ENCODE measurements around the gene AFM. TPM values are rescaled to one million over a fixed set of nuclear protein-coding genes. Genes with fewer than 3 reads are reported as not detected.

AFM gene
- total and polyA plus RNA-seq, 2 of the 13 experiments (the other 11 are each of a cell fraction or from before 2014, with no cell fraction given), result 0.13 to 1.8 TPM

DNA sequence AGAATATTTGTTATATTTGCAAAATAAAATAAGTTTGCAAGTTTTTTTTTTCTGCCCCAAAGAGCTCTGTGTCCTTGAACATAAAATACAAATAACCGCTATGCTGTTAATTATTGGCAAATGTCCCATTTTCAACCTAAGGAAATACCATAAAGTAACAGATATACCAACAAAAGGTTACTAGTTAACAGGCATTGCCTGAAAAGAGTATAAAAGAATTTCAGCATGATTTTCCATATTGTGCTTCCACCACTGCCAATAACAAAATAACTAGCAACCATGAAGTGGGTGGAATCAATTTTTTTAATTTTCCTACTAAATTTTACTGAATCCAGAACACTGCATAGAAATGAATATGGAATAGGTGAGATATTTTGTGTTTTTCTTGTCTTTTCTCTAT lies 45.6 kb upstream of the AFM start, which contains the start of gene AFP (continued):
- TF ChIP-seq, protein P1, sequence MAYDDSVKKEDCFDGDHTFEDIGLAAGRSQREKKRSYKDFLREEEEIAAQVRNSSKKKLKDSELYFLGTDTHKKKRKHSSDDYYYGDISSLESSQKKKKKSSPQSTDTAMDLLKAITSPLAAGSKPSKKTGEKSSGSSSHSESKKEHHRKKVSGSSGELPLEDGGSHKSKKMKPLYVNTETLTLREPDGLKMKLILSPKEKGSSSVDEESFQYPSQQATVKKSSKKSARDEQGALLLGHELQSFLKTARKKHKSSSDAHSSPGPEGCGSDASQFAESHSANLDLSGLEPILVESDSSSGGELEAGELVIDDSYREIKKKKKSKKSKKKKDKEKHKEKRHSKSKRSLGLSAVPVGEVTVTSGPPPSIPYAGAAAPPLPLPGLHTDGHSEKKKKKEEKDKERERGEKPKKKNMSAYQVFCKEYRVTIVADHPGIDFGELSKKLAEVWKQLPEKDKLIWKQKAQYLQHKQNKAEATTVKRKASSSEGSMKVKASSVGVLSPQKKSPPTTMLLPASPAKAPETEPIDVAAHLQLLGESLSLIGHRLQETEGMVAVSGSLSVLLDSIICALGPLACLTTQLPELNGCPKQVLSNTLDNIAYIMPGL (CRISPR knock-in tag; IDR thresholded peaks at IDR 0.05; ENCODE audit: borderline replicate concordance in 1 of 2, low read depth in 1 of 2), result no peak
- TF ChIP-seq MTF2 (CRISPR knock-in tag; IDR thresholded peaks at IDR 0.05; ENCODE audit: borderline replicate concordance) (no peak), CCAR2 (optimal IDR thresholded peaks at IDR 0.05; ENCODE audit: low read depth, low read length) (no peak), HOXA3 (CRISPR knock-in tag; IDR thresholded peaks at IDR 0.05) (no peak), BCL6 (CRISPR knock-in tag; IDR thresholded peaks at IDR 0.05) (peak; percentile 57; the same call in 1 of the 2 replicates), TCF12 (IDR thresholded peaks at IDR 0.05) (no peak), TCF12 (CRISPR knock-in tag; IDR thresholded peaks at IDR 0.05) (no peak), SIN3A (IDR thresholded peaks at IDR 0.05; ENCODE audit: borderline replicate concordance, low read depth, low read length) (peak; percentile 49; the same call in 1 of the 2 replicates), MLLT10 (CRISPR knock-in tag; IDR thresholded peaks at IDR 0.05) (peak; percentile 32; the same call in 1 of the 2 replicates), FOXC1 (CRISPR knock-in tag; IDR thresholded peaks at IDR 0.05; ENCODE audit: borderline replicate concordance) (no peak), NFIC (IDR thresholded peaks at IDR 0.05; ENCODE audit: low read length) (peak; percentile 82), MAF1 (CRISPR knock-in tag; IDR thresholded peaks at IDR 0.05; ENCODE audit: borderline replicate concordance) (no peak), SMYD3 (CRISPR knock-in tag; IDR thresholded peaks at IDR 0.05) (no peak), TEAD3 (CRISPR knock-in tag; optimal IDR thresholded peaks at IDR 0.05; ENCODE audit: borderline replicate concordance) (no peak), AHR (CRISPR knock-in tag; IDR thresholded peaks at IDR 0.05) (no peak)
- TF ChIP-seq, protein P2, sequence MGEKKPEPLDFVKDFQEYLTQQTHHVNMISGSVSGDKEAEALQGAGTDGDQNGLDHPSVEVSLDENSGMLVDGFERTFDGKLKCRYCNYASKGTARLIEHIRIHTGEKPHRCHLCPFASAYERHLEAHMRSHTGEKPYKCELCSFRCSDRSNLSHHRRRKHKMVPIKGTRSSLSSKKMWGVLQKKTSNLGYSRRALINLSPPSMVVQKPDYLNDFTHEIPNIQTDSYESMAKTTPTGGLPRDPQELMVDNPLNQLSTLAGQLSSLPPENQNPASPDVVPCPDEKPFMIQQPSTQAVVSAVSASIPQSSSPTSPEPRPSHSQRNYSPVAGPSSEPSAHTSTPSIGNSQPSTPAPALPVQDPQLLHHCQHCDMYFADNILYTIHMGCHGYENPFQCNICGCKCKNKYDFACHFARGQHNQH (CRISPR knock-in tag; IDR thresholded peaks at IDR 0.05), result no peak
- TF ChIP-seq, protein P3, sequence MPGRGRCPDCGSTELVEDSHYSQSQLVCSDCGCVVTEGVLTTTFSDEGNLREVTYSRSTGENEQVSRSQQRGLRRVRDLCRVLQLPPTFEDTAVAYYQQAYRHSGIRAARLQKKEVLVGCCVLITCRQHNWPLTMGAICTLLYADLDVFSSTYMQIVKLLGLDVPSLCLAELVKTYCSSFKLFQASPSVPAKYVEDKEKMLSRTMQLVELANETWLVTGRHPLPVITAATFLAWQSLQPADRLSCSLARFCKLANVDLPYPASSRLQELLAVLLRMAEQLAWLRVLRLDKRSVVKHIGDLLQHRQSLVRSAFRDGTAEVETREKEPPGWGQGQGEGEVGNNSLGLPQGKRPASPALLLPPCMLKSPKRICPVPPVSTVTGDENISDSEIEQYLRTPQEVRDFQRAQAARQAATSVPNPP (CRISPR knock-in tag; IDR thresholded peaks at IDR 0.05), result no peak
- TF ChIP-seq, protein P4, sequence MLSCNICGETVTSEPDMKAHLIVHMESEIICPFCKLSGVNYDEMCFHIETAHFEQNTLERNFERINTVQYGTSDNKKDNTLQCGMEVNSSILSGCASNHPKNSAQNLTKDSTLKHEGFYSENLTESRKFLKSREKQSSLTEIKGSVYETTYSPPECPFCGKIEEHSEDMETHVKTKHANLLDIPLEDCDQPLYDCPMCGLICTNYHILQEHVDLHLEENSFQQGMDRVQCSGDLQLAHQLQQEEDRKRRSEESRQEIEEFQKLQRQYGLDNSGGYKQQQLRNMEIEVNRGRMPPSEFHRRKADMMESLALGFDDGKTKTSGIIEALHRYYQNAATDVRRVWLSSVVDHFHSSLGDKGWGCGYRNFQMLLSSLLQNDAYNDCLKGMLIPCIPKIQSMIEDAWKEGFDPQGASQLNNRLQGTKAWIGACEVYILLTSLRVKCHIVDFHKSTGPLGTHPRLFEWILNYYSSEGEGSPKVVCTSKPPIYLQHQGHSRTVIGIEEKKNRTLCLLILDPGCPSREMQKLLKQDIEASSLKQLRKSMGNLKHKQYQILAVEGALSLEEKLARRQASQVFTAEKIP (CRISPR knock-in tag; IDR thresholded peaks at IDR 0.05; ENCODE audit: borderline replicate concordance), result no peak
- TF ChIP-seq, protein P5, sequence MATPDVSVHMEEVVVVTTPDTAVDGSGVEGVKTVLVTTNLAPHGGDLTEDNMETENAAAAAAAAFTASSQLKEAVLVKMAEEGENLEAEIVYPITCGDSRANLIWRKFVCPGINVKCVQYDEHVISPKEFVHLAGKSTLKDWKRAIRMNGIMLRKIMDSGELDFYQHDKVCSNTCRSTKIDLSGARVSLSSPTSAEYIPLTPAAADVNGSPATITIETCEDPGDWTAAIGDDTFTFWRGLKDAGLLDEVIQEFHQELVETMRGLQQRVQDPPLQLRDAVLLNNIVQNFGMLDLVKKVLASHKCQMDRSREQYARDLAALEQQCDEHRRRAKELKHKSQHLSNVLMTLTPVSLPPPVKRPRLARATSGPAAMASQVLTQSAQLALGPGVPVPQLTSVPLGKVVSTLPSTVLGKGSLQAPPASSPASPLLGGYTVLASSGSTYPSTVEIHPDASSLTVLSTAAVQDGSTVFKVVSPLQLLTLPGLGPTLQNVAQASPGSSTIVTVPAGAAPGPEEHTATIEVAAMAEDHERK (CRISPR knock-in tag; IDR thresholded peaks at IDR 0.05; ENCODE audit: low read depth), result no peak
- TF ChIP-seq, protein P6, sequence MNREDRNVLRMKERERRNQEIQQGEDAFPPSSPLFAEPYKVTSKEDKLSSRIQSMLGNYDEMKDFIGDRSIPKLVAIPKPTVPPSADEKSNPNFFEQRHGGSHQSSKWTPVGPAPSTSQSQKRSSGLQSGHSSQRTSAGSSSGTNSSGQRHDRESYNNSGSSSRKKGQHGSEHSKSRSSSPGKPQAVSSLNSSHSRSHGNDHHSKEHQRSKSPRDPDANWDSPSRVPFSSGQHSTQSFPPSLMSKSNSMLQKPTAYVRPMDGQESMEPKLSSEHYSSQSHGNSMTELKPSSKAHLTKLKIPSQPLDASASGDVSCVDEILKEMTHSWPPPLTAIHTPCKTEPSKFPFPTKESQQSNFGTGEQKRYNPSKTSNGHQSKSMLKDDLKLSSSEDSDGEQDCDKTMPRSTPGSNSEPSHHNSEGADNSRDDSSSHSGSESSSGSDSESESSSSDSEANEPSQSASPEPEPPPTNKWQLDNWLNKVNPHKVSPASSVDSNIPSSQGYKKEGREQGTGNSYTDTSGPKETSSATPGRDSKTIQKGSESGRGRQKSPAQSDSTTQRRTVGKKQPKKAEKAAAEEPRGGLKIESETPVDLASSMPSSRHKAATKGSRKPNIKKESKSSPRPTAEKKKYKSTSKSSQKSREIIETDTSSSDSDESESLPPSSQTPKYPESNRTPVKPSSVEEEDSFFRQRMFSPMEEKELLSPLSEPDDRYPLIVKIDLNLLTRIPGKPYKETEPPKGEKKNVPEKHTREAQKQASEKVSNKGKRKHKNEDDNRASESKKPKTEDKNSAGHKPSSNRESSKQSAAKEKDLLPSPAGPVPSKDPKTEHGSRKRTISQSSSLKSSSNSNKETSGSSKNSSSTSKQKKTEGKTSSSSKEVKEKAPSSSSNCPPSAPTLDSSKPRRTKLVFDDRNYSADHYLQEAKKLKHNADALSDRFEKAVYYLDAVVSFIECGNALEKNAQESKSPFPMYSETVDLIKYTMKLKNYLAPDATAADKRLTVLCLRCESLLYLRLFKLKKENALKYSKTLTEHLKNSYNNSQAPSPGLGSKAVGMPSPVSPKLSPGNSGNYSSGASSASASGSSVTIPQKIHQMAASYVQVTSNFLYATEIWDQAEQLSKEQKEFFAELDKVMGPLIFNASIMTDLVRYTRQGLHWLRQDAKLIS (CRISPR knock-in tag; IDR thresholded peaks at IDR 0.05), result peak; percentile 95
